Retinal pigment epithelial cell (primary cell): ENCODE data around the gene RAE1.

ENCODE experiments used
- DNase-seq: peaks from one replicate; pipeline ENCODE4 v3.0.0-alpha.2; 2010; ENCODE audit warnings: low read depth
- H3K4me3 ChIP-seq: 2 replicates; pipeline ENCODE4 v1.5.1; 2011; ENCODE audit warnings: mild to moderate bottlenecking, low read length, control low read depth, moderate library complexity
- TF ChIP-seq, protein P1 (sequence below): conservative IDR thresholded peaks from 2 replicates; pipeline ENCODE4 v1.5.1; 2011; ENCODE audit warnings: low read depth, low read length, control low read depth, inconsistent platforms

RAE1 gene

DNA sequence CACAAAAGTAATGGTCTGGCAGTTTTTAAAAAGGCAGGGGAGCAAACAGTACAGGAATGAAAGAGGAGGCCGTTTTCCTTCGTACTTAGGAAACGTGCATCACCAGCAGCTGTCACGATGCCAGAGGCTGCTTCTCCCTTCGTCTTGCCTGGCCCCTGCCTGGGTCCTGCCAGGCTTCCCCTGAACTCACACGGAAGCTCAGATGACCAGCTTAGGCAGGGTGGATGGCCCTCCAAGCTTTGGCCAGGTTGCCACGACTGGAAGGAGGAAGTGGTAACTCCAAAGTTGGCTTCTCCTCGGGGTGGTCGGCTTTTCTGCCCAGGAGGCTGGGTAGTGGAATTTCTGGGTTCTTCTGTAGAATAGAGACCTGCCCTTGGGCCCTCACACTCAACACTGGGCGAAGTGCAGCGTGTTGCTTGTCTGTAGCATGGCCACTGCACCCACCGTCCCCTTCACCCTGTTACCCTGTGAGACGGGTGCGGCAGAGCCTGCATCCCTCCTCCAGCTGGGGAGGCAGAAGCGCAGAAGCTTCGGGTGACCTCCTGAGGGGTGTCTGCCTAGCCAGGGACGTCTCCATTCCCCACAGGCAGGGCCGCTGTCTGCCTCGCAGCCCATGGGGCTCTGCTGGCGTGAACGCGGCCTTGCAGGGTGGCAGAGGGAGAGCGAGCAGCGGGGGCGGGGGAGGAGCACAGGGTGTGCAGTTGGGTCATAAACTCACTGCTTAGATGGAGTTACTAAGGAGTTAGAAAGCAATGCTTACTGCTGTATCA, 21.7 kb downstream of the RAE1 start:
- DNase-seq = no peak
- TF ChIP-seq, protein P1, sequence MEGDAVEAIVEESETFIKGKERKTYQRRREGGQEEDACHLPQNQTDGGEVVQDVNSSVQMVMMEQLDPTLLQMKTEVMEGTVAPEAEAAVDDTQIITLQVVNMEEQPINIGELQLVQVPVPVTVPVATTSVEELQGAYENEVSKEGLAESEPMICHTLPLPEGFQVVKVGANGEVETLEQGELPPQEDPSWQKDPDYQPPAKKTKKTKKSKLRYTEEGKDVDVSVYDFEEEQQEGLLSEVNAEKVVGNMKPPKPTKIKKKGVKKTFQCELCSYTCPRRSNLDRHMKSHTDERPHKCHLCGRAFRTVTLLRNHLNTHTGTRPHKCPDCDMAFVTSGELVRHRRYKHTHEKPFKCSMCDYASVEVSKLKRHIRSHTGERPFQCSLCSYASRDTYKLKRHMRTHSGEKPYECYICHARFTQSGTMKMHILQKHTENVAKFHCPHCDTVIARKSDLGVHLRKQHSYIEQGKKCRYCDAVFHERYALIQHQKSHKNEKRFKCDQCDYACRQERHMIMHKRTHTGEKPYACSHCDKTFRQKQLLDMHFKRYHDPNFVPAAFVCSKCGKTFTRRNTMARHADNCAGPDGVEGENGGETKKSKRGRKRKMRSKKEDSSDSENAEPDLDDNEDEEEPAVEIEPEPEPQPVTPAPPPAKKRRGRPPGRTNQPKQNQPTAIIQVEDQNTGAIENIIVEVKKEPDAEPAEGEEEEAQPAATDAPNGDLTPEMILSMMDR = no peak
- no peak overlapping the region for H3K4me3 ChIP-seq

DNA sequence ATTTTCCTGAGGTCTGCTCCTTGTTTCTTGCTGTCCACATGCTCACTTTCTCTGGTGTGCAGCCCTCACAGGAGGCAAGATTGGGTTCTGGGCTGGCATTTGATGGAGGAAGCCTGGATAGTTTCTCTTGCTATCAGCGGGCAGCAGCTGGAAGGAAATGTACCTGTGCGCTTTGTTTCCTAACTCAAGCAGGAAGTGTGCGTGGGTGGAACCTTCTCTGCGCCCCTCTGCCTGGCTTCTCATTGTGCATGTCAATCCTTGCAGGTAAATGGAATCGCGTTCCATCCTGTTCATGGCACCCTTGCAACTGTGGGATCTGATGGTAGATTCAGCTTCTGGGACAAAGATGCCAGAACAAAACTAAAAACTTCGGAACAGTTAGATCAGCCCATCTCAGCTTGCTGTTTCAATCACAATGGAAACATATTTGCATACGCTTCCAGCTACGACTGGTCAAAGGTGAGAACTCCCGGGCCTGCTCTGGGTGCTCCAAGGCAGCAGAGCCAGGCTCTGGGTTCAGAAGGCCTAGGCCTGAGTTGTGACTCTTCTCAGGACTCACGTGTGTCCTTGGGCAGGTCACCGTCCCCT, 23.4 kb downstream of the RAE1 start:
- DNase-seq = no peak
- TF ChIP-seq, protein P1 = no peak
- no peak overlapping the region for H3K4me3 ChIP-seq

DNA sequence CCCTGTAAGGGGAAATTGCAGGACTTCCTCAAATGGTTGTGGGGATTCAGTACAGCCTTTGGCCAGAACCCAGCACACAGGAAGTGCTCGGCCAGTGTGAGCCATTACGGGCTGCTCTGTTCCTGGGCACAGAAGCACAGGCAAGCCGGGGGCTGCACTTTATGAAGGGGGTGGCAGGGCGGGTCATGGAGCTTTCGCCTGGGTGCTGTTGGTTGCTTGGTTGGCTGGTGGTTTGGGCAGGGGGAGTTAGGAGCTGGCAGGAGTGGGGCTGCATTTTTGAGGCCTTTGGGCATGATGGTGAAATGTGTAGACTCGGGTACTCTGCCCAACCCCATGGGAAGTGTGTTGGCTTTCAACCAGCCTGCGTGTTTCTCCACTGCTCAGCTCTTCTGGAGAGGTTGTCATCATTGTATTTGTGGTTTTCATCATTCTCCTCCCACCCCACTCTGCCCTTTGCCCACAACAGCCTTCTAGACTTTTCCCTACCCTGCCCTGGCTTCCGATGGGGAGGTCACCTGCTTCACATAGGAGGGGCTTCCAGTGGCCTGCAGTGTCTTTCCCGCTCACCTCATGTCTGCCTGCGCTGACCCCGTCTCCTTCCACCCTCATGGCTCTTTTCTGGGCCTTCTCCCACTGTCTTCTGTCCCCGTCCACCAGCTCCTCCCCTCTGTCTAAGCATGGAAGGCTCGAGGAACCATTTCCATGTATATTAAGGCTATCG, 24.0 kb downstream of the RAE1 start:
- DNase-seq = no peak
- H3K4me3 ChIP-seq = no peak overlapping the region
- TF ChIP-seq, protein P1 = no peak

DNA sequence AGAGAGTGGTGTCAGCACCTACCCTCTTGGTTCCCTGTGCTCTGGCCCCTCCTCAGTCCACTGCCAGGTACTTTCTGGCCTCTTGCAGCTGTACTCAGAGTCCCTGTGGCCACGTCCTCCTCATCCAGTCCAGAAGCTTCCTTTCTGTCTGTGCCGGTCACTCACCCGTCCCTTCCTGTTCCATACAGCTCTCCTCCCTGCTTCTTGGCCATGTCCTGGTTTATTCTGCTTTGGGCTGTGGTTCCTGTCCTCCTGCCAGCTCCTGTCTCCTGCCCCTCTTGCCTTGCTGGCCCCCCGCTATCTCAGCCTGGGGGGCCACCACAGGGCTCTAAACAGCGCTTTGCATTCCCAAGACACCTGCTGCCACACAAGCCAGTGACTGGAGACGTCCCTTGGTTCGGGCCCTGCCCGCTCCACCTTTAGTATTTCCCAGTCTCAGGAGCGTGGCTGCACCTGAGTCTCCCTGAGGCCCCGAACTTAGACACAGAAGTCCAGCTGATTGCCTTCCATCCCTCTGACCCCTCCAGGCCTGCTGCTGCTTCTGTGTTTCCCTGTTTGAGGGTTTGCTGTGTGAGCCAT, 24.7 kb downstream of the RAE1 start:
- no peak overlapping the region for H3K4me3 ChIP-seq
- DNase-seq = no peak
- TF ChIP-seq, protein P1 = no peak

DNA sequence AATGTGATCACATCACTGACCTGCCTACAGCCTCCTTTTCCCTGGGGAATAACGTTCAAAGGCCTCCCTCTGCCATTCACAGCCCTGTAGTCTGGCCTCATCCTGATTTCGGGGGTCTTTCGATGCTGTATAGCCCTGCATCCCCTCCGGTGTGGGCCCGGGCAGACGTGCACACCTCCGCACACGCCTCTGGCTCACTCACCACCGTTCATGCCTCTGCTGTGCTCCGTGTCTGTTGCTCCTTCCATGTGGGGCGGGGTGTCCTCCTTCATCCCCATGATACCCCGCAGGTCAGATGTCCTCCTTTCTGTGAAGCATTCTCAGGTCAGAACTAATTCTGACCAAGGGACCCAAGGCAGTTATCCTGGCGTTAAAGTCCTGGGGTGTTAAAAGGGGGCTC, 26.3 kb downstream of the RAE1 start:
- TF ChIP-seq, protein P1 = no peak
- no peak overlapping the region for H3K4me3 ChIP-seq
- DNase-seq = no peak

DNA sequence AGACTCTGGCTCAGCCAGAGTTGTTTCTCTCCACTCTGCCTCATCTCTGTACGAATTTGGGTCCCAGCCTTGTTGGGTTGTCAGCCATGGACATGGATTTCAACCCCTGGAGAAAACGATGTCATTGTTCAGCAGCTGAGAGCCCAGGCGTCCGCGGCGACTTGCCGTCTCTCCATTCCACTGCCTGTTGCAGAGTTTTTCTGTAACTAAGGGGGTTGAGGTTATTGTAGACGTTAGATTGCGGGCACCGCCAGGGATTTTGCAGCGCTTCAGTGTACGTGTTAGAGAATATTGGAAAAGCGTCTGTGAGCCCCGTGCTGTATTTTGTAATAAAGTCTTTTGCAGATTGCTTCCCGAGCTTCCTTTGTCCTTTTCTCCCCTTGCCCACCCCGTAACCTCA, 27.1 kb downstream of the RAE1 start:
- DNase-seq = no peak
- no peak overlapping the region for H3K4me3 ChIP-seq
- TF ChIP-seq, protein P1 = no peak
